IMR-90 (cell line): Measurements from ENCODE around the gene ABCC8. TPM values are rescaled to one million over a fixed set of nuclear protein-coding genes. Genes with fewer than 3 reads are reported as not detected.

ENCODE experiments used
- ATAC-seq: fragments of 200-7000 bp; cut with Tn5 transposase; 2 replicates; pipeline ENCODE4 v1.9.1; 2020; ENCODE audit warnings: low read depth, mild to moderate bottlenecking, moderate library complexity
- BruUV-seq: library from RNA; stranded (reverse); fragments of 400-500 nt; replicated peaks from 2 replicates; lab custom pipeline; 2021; lab: Mats Ljungman, UMichigan
- CTCF ChIA-PET: fragments of 300-600 bp; formaldehyde crosslinking; extraction: SDS; loops from one replicate; lab custom pipeline; 2021; ENCODE audit warnings: antibody characterized with exemption; lab: Yijun Ruan, JAX
- POLR2A ChIA-PET: fragments of 300-600 bp; sonication (Branson Sonifier 250); formaldehyde crosslinking; loops from one replicate; lab custom pipeline; 2022; ENCODE audit warnings: antibody characterized with exemption; ENCODE audit not compliant: unreplicated experiment; lab: Charles Lee
- DNase-seq: peaks from one replicate; pipeline ENCODE4 v3.0.0; 2013
- H2AFZ ChIP-seq: replicated peaks from 2 replicates; pipeline ENCODE3; 2013; ENCODE audit warnings: low read length, mild to moderate bottlenecking; ENCODE audit not compliant: poor library complexity
- H2AK5ac ChIP-seq: 2 replicates; pipeline ENCODE4 v1.6.1; 2013; ENCODE audit warnings: low read depth, low read length, inconsistent platforms
- H2AK9ac ChIP-seq: replicated peaks from 2 replicates; pipeline ENCODE3; 2013; ENCODE audit warnings: mild to moderate bottlenecking, low read depth, low read length, moderate library complexity; ENCODE audit not compliant: poor library complexity
- H2BK120ac ChIP-seq: 2 replicates; pipeline ENCODE4 v1.6.1; 2013; ENCODE audit warnings: low read depth, low read length, inconsistent platforms
- H2BK15ac ChIP-seq: 3 replicates; pipeline ENCODE4 v1.6.1; 2013; ENCODE audit warnings: low read depth, low read length, inconsistent platforms
- H2BK20ac ChIP-seq: 2 replicates; pipeline ENCODE4 v1.6.1; 2013; ENCODE audit warnings: low read depth, mild to moderate bottlenecking, inconsistent platforms, low read length, moderate library complexity
- H2BK5ac ChIP-seq: 2 replicates; pipeline ENCODE4 v1.6.1; 2013; ENCODE audit warnings: mild to moderate bottlenecking, low read depth, low read length, inconsistent platforms; ENCODE audit not compliant: poor library complexity, severe bottlenecking
- H3K14ac ChIP-seq: replicated peaks from 2 replicates; pipeline ENCODE4 v1.6.1; 2013; ENCODE audit warnings: low read depth, low read length, inconsistent platforms
- H3K18ac ChIP-seq: 2 replicates; pipeline ENCODE4 v1.6.1; 2013; ENCODE audit warnings: low read depth, low read length, control low read depth
- H3K23ac ChIP-seq: 2 replicates; pipeline ENCODE4 v1.6.1; 2013; ENCODE audit warnings: low read depth, low read length, inconsistent platforms
- H3K27ac ChIP-seq: 2 replicates; pipeline ENCODE4 v1.5.1; 2013; ENCODE audit warnings: mild to moderate bottlenecking, control low read depth, low read length; ENCODE audit not compliant: insufficient read depth
- H3K27me3 ChIP-seq: 2 replicates; pipeline ENCODE4 v1.6.1; 2013; ENCODE audit warnings: low read length; ENCODE audit not compliant: control insufficient read depth, insufficient read depth
- H3K36me3 ChIP-seq: 2 replicates; pipeline ENCODE4 v1.6.1; 2013; ENCODE audit warnings: low read length, mixed read lengths; ENCODE audit not compliant: control insufficient read depth, insufficient read depth
- H3K4ac ChIP-seq: 2 replicates; pipeline ENCODE4 v1.6.1; 2013; ENCODE audit warnings: low read depth, low read length, inconsistent platforms
- H3K4me1 ChIP-seq: 2 replicates; pipeline ENCODE4 v1.6.1; 2013; ENCODE audit warnings: low read length, mixed read lengths; ENCODE audit not compliant: control insufficient read depth, insufficient read depth
- H3K4me2 ChIP-seq: 2 replicates; pipeline ENCODE4 v1.6.1; 2013; ENCODE audit warnings: low read depth, mild to moderate bottlenecking, control low read depth, low read length, moderate library complexity
- H3K4me3 ChIP-seq: 2 replicates; pipeline ENCODE4 v1.5.1; 2013; ENCODE audit warnings: low read depth, mild to moderate bottlenecking, control low read depth, low read length, moderate library complexity; ENCODE audit not compliant: insufficient read depth
- H3K56ac ChIP-seq: 2 replicates; pipeline ENCODE4 v1.6.1; 2013; ENCODE audit warnings: low read length, inconsistent platforms; ENCODE audit not compliant: insufficient read depth; ENCODE audit errors: extremely low read depth
- H3K79me1 ChIP-seq, 2 experiments: 2 replicates each; pipeline ENCODE4 v1.6.1; 2013; ENCODE audit warnings: low read length in 2 of 2, inconsistent platforms in 1 of 2, low read depth in 1 of 2
- H3K9ac ChIP-seq: 2 replicates; pipeline ENCODE4 v1.6.1; 2013; ENCODE audit warnings: low read depth, low read length, control low read depth
- H3K9me1 ChIP-seq: 2 replicates; pipeline ENCODE4 v1.6.1; 2013; ENCODE audit warnings: low read length, inconsistent platforms; ENCODE audit not compliant: insufficient read depth
- H3K9me3 ChIP-seq: 2 replicates; pipeline ENCODE4 v1.6.1; 2013; ENCODE audit warnings: low read length; ENCODE audit not compliant: control insufficient read depth, insufficient read depth
- H4K20me1 ChIP-seq: 2 replicates; pipeline ENCODE4 v1.6.1; 2013; ENCODE audit warnings: low read length, inconsistent platforms; ENCODE audit not compliant: insufficient read depth
- H4K5ac ChIP-seq: 2 replicates; pipeline ENCODE4 v1.6.1; 2013; ENCODE audit warnings: mild to moderate bottlenecking, low read depth, low read length, control low read depth
- H4K8ac ChIP-seq, 2 experiments: 2 replicates each; pipeline ENCODE4 v1.6.1; 2013; ENCODE audit warnings: low read depth in 2 of 2, low read length in 2 of 2, control low read depth in 1 of 2, inconsistent platforms in 1 of 2
- H4K91ac ChIP-seq: 2 replicates; pipeline ENCODE4 v1.6.1; 2013; ENCODE audit warnings: low read depth, low read length, inconsistent platforms; ENCODE audit not compliant: insufficient read depth
- CHD1 ChIP-seq: IDR thresholded peaks from 2 replicates; pipeline ENCODE4 v1.6.1; 2012; ENCODE audit warnings: low read depth, low read length, improper control_type of control experiment
- WGBS, 2 experiments: methylation state at CpG; one replicate each; pipeline versions ENCODE4 v1.1.5 to v1.1.7; 2013; ENCODE audit warnings: missing lambda C conversion rate in 2 of 2; ENCODE audit not compliant: insufficient read length in 1 of 2; ENCODE audit errors: extremely low coverage in 2 of 2; 5-methylcytosine and 5-hydroxymethylcytosine counted together
- dilution Hi-C: fragments of 300-500 bp; cut with HindIII; formaldehyde crosslinking; loops from one replicate; pipeline ENCODE4 v1.14.3; 2018; ENCODE audit warnings: low sequenced_read_pairs; ENCODE audit not compliant: unreplicated experiment
- in situ Hi-C: fragments of 300-500 bp; cut with MboI; formaldehyde crosslinking; loops from 3 replicates; pipeline ENCODE4 v1.14.3; 2019; ENCODE audit warnings: low sequenced_read_pairs, inconsistent platforms, mixed read lengths
- intact Hi-C: fragments of 100-400 bp; cut with micrococcal nuclease; formaldehyde crosslinking; loops from 2 replicates; pipeline ENCODE4 v1.10.0; 2022
- polyA plus RNA-seq, 3 experiments: library from polyadenylated mRNA; depleted of rRNA; stranded (reverse); fragments of >200 nt; gene quantifications; 2 replicates each; pipeline ENCODE4 v1.2.3, GENCODE V29; 2012; ENCODE audit warnings: low replicate concordance in 1 of 3
- total RNA-seq: library from RNA; depleted of rRNA; stranded (reverse); fragments of >200 nt; gene quantifications from 2 replicates; pipeline ENCODE4 v1.2.3, GENCODE V29; 2012

ABCC8 gene
- total and polyA plus RNA-seq, 2 of the 4 experiments (the other 2 are of a cell fraction) = not detected

- WGBS, 2 experiments = 43% methylated on average over 5 of the region's 9 CpGs; no CpG with 5 or more reads in 1 of the 2 experiments
- Histone ChIP-seq H3K9me3 (0 out of 2 replicates have a peak, but pooled peaks cover 2% of the 10 kb centered on the region), H2BK5ac (no peak overlapping the region), H2BK15ac (no peak overlapping the region), H3K79me1 (no peaks in the 10 kb centered on the region), H3K27ac (no peak overlapping the region), H3K9ac (no peak overlapping the region), H3K36me3 (no peaks in the 10 kb centered on the region), H4K91ac (no peak overlapping the region), H4K5ac (no peak overlapping the region), H2AK5ac (no peak overlapping the region), H3K4me2 (no peak overlapping the region), H3K14ac (no peak overlapping the region), H3K4me3 (no peak overlapping the region), H3K18ac (no peak overlapping the region), H3K4ac (no peak overlapping the region), H2BK120ac (no peak overlapping the region), H4K20me1 (no peaks in the 10 kb centered on the region), H2AK9ac (peak overlapping the region; percentile 37), H3K27me3 (peaks cover 9% of the 10 kb centered on the region), H4K8ac (no peak overlapping the region), H2BK20ac (no peak overlapping the region), H3K4me1 (no peaks in the 10 kb centered on the region), H2AFZ (peak overlapping the region; percentile 17), H3K23ac (no peak overlapping the region), H3K56ac (no peak overlapping the region), H3K9me1 (no peaks in the 10 kb centered on the region)
- ChIA-PET CTCF (no interaction called here), POLR2A (no interaction called here)
- TF ChIP-seq CHD1 = no peak
- BruUV-seq = no TSS peak
- dilution Hi-C loops (no loop called here), in situ Hi-C loops (no loop called here), intact Hi-C loops (no loop called here)
- DNase-seq = no peak
- no peak for ATAC-seq
These were observed 64.0 kb downstream of the ABCC8 start for GRCh38 chr11:17412488-17413180.
